Endometrial microvascular endothelial cells (primary cell): ENCODE data around the gene TMEM121. TPM values are rescaled to one million over a fixed set of nuclear protein-coding genes. Genes with fewer than 3 reads are reported as not detected.
"Not testable (repeated sequence)": the region's sequence is repeated elsewhere in the genome, so short reads cannot be mapped to it uniquely, and the experiment has no call there.

Experiments used
- in situ Hi-C: cut with HindIII; loops from 2 replicates; pipeline ENCODE4 v1.10.0; 2017; ENCODE audit warnings: low sequenced_read_pairs, low pct_unique_long_range_greater_than_20kb; ENCODE audit errors: inconsistent ontology term
- total RNA-seq: library from RNA; depleted of rRNA; stranded (reverse); fragments of >200 nt; gene quantifications from one replicate; pipeline ENCODE4 v1.2.3, GENCODE V29; 2015; ENCODE audit errors: inconsistent ontology term

The TMEM121 gene
- total RNA-seq, 1 donor from 2014 or later, result 2.9 TPM

GRCh38 chr14:105562713-105563346, 36.4 kb downstream of the TMEM121 start:
- in situ Hi-C loops, result no loop called here

GRCh38 chr14:105563347-105563737, 37.0 kb downstream of the TMEM121 start:
- in situ Hi-C loops, result no loop called here

- in situ Hi-C loops, result not testable (repeated sequence)
Measured at GRCh38 chr14:105564536-105564935, 38.2 kb downstream of the TMEM121 start.

GRCh38 chr14:105565185-105565919, 39.0 kb downstream of the TMEM121 start:
- in situ Hi-C loops, result not testable (repeated sequence)

GRCh38 chr14:105566248-105567163, 40.1 kb downstream of the TMEM121 start:
- in situ Hi-C loops, result not testable (repeated sequence)

- in situ Hi-C loops, result not testable (repeated sequence)
Measured at GRCh38 chr14:105567164-105568103, 41.1 kb downstream of the TMEM121 start.

GRCh38 chr14:105568140-105568843, 41.9 kb downstream of the TMEM121 start:
- in situ Hi-C loops, result not testable (repeated sequence)

- in situ Hi-C loops, result no loop called here
Measured at GRCh38 chr14:105568859-105569766, 42.7 kb downstream of the TMEM121 start.

GRCh38 chr14:105570482-105570881, 44.1 kb downstream of the TMEM121 start:
- in situ Hi-C loops, result no loop called here

- in situ Hi-C loops, result not testable (repeated sequence)
Measured at GRCh38 chr14:105571181-105571951, 45.0 kb downstream of the TMEM121 start.

- in situ Hi-C loops, result not testable (repeated sequence)
Measured at GRCh38 chr14:105572063-105572462, 45.7 kb downstream of the TMEM121 start.

GRCh38 chr14:105573841-105574240, 47.5 kb downstream of the TMEM121 start:
- in situ Hi-C loops, result not testable (repeated sequence)

- in situ Hi-C loops, result not testable (repeated sequence)
Measured at GRCh38 chr14:105574411-105574810, 48.0 kb downstream of the TMEM121 start.

GRCh38 chr14:105575016-105575700, 48.8 kb downstream of the TMEM121 start:
- in situ Hi-C loops, result not testable (repeated sequence)

- in situ Hi-C loops, result no loop called here
Measured at GRCh38 chr14:105576525-105577088, 50.2 kb downstream of the TMEM121 start.
